HG03521 (cell line): ENCODE data around the gene CSH2.
"Not testable (repeated sequence)": the region's sequence is repeated elsewhere in the genome, so short reads cannot be mapped to it uniquely, and the experiment has no call there.

Experiments used
- ATAC-seq: cut with Tn5 transposase; IDR thresholded peaks from one replicate; pipeline ENCODE4 v1.9.1; 2021; ENCODE audit warnings: mild to moderate bottlenecking, moderate library complexity; ENCODE audit not compliant: unreplicated experiment

The CSH2 gene

DNA sequence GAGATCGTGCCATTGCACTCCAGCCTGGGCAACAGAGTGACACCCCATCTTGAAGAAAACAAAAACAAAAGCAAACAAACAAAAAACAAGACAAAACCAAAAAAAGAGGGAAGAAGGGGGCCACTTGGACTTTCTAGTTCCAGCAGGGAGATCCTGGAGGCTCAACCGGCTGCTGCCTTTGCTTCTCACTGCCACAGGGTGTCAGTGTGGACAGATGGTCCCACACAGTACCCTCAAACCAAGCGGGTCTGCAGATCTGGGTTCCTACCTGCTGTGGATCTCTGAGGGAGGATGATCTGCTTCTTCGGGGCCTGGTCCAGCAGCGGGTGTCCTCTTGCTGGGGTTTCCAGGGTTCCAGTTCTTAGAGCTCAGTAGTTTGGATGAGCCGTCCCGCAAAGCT is 6.9 kb downstream of the CSH2 start:
- ATAC-seq, result not testable (repeated sequence)

- ATAC-seq, result no peak
Measured at GRCh38 chr17:63859257-63859656, 14.2 kb downstream of the CSH2 start.

GRCh38 chr17:63856425-63856824 is 17.1 kb downstream of the CSH2 start:
- ATAC-seq, result not testable (repeated sequence)

DNA sequence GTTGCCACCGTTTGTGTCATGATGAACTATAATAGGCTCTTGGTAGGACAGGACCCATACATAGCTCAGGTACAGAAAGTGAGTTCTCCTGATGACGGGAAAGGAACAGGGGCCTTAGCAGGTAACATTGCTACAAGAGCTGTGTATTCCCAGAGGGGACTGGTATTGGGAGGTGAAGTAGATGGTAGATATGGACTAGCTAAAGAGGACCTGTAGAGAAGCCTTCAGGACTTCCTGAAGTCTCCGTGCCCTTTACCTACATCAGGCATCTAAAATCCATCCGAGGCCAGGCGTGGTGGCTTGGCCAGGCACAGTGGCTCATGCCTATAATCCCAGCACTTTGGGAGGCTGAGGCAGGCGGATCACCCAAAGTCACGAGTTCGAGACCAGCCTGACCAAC is 18.3 kb downstream of the CSH2 start:
- ATAC-seq, result no peak

DNA sequence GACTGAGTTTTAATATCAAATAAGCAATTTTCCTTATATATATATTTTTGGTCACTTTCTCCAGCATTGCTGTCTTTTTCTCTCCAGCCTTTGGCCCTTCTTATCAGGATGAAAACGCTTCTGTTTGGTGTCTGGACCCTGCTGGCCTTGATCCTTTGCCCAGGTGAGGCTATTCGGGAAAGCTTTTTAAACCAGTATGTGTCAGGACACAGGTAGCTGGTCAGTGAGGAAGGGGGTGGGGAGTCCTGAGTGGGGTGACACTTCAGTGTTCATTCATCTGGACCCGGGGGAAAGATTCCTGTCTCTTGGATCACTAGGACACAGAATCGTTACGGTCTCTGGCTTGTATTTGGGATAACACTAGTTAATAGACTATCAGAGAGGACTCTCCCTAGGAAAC is 18.8 kb downstream of the CSH2 start:
- no peak for ATAC-seq

GRCh38 chr17:63853260-63853659 is 20.2 kb downstream of the CSH2 start:
- ATAC-seq, result no peak

DNA sequence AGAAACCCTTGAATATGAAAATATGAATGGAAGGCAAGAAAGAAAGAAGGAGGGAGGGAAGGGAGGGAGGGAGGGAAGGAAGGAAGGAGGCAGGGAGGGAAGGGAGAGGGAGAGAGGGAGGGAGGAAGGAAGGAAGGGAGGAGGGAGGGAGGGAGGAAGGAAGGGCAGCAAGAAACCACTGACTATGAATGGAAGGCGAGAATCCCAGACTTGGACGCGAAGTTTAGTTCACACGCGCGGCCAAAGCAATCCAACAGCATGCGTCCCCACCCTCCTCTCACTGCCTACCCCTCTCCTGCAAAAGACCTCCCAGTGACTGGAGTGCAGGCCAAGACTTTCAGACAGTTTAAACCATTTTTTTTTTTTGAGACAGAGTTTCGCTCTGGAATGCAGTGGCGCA is 23.1 kb downstream of the CSH2 start:
- ATAC-seq, result no peak

DNA sequence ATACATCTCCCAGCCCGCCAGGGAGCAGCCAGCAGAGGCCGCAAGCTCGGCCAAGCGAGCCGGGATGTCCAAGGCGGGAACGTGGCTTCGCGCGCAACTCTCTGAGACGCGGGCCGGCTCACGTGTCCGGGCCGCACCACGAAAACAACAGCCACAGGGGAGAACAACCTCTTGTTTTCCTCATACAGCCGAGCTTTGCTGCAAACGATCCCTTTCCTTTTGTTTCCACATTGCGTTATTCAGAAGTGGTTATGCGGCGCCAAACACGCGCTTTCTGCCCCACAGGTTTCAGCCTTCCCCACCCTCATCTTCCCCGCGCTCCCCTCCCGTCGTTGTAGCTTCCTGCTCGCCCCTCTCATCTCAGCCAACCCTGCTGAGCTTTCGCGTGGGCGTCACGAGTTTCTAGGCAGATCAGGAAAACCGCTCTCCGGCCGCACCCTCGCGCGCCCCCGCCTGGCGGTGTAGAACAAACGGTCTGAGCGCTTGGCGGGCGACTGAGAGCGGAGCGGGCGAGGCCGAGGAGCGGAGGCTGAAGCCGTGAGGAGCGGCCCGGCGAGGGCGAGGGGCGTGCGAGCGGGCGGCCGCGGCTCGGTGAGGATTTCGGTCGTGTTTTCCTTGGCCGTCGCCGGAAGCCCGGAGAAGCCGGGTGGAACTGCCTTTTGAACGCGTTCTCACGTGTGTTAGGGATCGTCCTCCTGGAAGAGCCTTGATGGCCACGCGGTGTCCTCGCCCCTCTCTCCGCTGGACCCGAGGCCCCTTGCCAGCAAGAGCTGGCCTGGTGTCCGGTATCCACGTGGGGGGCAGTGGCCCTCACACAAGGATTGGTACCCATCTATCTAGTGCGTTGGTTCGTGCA is 24.4 kb downstream of the CSH2 start:
- ATAC-seq, result peak; percentile 77

DNA sequence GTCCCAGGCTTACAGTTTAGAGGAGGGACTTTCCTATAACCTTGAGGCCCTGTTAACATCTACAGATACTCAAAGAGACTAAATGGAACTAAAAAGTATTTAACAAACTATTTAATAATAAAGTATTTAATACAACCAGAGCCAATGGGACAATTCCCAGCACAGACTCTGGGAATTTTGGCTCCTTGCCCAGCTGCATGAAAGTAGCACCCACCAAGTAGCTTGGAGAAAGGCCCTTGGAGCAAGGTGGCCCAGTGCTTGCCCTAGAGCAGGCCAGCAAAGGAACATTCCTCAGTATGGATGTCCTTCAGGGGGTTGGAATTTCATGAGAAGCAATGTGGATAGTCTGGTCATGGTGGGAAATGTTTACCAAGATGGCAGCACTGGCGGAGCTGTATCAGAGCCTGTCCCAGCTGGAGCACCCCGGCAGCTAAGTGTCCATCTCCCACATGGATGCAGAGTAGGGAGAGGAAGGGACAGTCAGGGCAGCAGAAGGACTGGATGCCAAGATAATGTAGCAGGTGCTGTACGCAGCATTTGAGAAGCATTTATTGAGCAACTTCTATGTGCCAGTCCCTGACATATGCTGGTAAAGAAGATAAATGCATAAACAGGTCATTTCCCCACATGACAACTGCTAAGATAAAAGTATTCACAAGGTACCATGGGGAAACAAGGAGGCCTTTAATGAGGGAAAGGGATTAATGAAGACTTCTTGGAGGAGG is 25.8 kb downstream of the CSH2 start:
- ATAC-seq, result no peak

- no peak for ATAC-seq
Measured at GRCh38 chr17:63845509-63845908, 28.0 kb downstream of the CSH2 start.

DNA sequence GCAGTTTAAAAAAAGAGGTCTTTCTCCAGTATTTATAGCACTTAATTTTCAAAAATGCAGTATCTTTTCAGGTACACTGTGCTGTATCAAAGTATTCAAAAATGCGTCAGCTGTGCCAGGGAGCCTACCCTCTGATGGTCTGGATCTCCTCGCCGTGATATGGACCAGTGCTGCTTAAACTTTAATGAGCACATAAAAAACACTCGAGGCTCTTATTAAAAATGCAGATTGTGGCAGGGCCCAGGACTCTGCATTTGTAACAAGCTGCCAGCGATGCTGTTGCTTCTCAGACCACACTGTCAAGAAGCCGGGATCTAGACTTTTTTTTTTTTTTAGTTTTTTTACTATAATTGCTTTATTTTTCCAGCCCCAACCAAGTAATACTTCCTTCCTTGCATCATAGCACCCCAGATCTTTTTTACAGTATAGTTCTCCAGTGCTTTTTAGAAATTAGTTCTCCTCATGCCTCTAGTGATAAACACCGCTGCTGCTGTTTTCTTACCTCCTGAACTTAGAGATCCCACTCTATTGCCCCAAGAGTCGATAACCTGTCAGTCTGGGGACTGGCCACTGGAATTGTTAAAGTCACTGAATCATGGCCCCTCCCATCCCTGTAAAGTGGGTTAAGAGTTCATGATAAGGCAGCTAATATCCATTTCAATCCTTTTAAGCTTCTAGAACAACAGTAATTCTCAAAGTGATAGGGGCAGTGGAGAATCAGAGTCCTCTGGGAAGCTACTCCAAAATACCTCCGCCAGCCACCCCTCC is 29.4 kb downstream of the CSH2 start:
- ATAC-seq, result no peak

- ATAC-seq, result not testable (repeated sequence)
Measured at GRCh38 chr17:63843387-63843888, 30.0 kb downstream of the CSH2 start.

GRCh38 chr17:63842540-63843386 is 30.7 kb downstream of the CSH2 start, which contains the start of gene SMARCD2:
TSS of gene SMARCD2 (minus strand) at chr17:63842685. CDS start at chr17:63842674, 11 bp downstream.
- peak; percentile 79 for ATAC-seq

DNA sequence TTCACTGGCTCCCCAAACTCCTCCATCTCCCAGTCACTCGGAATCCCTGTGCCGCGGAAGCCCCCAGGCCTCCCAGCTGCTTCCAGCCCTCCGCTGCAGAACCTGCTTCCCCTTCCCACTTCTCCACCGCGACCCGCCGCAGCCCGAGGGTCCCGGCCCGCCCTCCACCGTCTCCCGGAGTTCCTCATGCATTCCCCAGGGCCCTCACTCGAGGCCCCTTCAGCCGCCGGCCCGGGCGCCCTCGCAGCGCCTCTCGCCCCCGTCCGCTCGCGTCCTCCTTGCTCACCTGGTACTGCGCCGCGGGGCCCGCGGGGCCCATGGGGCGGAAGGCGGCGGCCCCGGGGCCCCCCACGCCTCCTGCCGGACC is 31.3 kb downstream of the CSH2 start:
- ATAC-seq, result peak; percentile 29

DNA sequence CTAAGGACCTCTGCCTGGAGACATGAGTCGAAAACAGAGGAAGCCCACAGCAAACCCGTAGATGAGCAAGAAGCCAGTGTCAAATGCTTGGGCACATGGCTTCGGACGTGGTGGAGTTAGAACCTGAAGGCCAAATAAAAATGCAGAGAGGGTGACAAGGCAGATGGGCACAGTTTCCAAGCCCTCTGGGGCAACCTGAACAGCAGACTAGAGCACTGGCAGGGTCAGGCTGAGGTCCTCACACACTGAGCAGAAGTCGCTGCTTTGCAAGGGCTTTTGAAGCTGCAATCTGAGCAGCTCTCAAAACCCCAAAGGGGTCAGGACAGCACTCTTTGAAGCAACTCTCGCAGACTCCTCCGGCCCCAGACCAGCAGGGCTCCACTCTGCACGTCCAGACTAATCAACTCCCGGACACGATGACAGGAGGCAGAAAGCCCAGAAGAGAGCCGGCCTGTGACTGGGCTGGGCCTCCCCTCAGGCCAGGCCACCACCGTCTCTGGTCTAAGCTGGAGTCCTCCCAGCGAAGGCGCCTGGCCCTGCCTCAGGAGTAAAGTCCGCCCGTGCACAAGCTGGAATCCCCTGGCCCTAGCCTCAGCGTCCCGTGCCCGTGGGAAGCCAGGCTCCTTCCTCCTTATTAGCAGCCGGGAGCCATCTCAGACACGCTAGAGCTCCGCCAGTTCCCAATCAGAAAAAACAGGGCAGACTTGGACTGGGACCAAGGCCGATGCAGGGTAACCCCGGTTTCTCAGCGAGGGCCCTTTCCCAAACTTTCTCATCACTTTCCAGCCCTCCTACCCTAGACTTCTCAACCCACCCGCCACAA is 31.9 kb downstream of the CSH2 start:
- no peak for ATAC-seq

GRCh38 chr17:63840591-63841349 is 32.7 kb downstream of the CSH2 start:
- ATAC-seq, result no peak

DNA sequence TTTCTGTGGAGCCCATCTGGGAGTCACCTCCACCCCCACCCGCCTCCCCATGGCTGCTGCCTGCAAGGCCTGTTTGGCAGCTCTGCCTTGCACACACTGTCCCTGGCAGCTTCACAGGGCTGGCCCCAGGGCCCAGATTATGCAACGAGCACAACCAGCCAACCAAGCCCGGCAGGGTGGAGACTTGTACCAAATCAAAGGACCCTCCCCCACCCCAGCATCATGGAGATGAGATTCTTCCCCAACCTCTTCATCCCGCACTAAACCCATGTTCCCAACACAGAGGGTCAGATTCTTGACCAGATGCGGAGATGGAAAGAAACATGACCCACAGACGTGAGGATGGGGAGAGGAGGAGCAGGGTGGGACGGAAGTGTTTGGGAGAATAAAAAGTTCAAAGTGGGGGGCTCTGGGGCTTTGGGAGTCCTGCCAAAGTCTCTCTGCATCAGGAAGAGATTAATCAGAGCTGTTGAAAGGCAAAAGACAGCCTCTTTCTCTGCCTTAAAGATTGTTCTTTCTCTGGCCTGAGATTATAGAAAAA is 34.8 kb downstream of the CSH2 start:
- ATAC-seq, result no peak

GRCh38 chr17:63837962-63838600 is 35.4 kb downstream of the CSH2 start:
- no peak for ATAC-seq
